PC-3 (cell line): ENCODE measurements around the gene RGS13.

Source experiments
- EZH2 ChIP-seq: fragments of 300-600 bp; sonication (generic); IDR thresholded peaks from one replicate; pipeline ENCODE4 v1.6.1; 2017; ENCODE audit warnings: antibody characterized with exemption, mild to moderate bottlenecking, low read length; ENCODE audit not compliant: unreplicated experiment
- EZH2phosphoT487 ChIP-seq: fragments of 300-600 bp; sonication (generic); IDR thresholded peaks from 2 replicates; pipeline ENCODE4 v1.6.1; 2018; ENCODE audit warnings: mild to moderate bottlenecking, antibody characterized with exemption, low read length, borderline replicate concordance
- TF ChIP-seq, protein P1 (sequence below): fragments of 300-600 bp; sonication (generic); conservative IDR thresholded peaks from 2 replicates; pipeline ENCODE4 v1.5.1; 2017; ENCODE audit warnings: antibody characterized with exemption, low read depth, mild to moderate bottlenecking, low read length

DNA sequence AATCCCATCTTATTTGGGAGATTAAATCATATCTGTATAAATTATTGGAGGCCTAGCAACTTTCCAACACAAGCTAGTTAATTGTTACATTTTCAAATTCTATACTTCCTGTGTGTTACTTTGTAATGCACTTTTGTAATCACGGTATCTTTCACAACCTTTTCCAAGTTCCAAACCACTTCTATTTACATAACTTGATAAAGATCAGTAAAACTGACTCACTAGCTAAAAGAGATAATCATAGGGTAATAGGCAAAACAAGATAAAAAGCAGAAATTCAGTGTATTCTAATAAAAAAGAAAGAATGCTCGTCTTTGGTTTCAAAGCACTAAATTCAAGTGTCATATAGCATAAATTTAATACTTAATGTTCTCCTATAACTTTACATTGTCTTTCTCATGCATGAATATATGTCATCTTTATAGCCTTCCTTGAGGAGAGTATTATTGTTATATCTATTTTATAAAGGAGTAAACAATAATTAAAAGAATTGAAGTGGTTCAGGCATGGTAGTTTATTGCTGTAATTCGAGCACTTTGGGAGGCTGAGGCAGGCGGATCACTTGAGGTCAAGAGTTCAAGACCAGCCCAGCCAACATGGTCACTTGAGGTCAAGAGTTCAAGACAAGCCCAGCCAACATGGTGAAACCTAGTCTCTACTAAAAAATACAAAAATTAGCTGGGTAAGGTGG is 66.4 kb downstream of the RGS13 start:
- TF ChIP-seq, protein P1, sequence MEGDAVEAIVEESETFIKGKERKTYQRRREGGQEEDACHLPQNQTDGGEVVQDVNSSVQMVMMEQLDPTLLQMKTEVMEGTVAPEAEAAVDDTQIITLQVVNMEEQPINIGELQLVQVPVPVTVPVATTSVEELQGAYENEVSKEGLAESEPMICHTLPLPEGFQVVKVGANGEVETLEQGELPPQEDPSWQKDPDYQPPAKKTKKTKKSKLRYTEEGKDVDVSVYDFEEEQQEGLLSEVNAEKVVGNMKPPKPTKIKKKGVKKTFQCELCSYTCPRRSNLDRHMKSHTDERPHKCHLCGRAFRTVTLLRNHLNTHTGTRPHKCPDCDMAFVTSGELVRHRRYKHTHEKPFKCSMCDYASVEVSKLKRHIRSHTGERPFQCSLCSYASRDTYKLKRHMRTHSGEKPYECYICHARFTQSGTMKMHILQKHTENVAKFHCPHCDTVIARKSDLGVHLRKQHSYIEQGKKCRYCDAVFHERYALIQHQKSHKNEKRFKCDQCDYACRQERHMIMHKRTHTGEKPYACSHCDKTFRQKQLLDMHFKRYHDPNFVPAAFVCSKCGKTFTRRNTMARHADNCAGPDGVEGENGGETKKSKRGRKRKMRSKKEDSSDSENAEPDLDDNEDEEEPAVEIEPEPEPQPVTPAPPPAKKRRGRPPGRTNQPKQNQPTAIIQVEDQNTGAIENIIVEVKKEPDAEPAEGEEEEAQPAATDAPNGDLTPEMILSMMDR, result no peak
- TF ChIP-seq EZH2 (no peak), EZH2phosphoT487 (no peak)
